WTC11 (cell line): Measurements from ENCODE around the gene THBS3.
"Not testable (repeated sequence)": the region's sequence is repeated elsewhere in the genome, so short reads cannot be mapped to it uniquely, and the experiment has no call there.

Experiments used
- CBFB ChIP-seq: sonication (generic); formaldehyde crosslinking; IDR thresholded peaks from 2 replicates; pipeline ENCODE4 v1.8.1; 2022; ENCODE audit warnings: mild to moderate bottlenecking, low read depth, missing genetic modification reagents
- CREB1 ChIP-seq: sonication (generic); formaldehyde crosslinking; IDR thresholded peaks from 2 replicates; pipeline ENCODE4 v1.8.0; 2023; ENCODE audit warnings: mild to moderate bottlenecking, missing genetic modification reagents
- ESRRA ChIP-seq: sonication (generic); formaldehyde crosslinking; IDR thresholded peaks from 2 replicates; pipeline ENCODE4 v1.8.1; 2022; ENCODE audit warnings: mild to moderate bottlenecking, missing genetic modification reagents, borderline replicate concordance
- NR2C2 ChIP-seq: sonication (generic); formaldehyde crosslinking; IDR thresholded peaks from 2 replicates; pipeline ENCODE4 v1.8.0; 2022; ENCODE audit warnings: mild to moderate bottlenecking, missing genetic modification reagents
- SMAD3 ChIP-seq: sonication (generic); formaldehyde crosslinking; IDR thresholded peaks from 2 replicates; pipeline ENCODE4 v1.8.0; 2022; ENCODE audit warnings: missing genetic modification reagents, mild to moderate bottlenecking, borderline replicate concordance
- ZNF317 ChIP-seq: sonication (generic); formaldehyde crosslinking; IDR thresholded peaks from 2 replicates; pipeline ENCODE4 v1.8.1; 2023; ENCODE audit warnings: low read depth, mild to moderate bottlenecking, moderate library complexity, missing genetic modification reagents, borderline replicate concordance
- ZNF423 ChIP-seq: fragments of 250-450 bp; sonication (Bioruptor Pico); IDR thresholded peaks from 2 replicates; pipeline ENCODE4 v2.1.2; 2022; ENCODE audit warnings: mild to moderate bottlenecking, moderate library complexity
- ZNF671 ChIP-seq: fragments of 250-450 bp; sonication (Bioruptor Pico); IDR thresholded peaks from 2 replicates; pipeline ENCODE4 v1.8.0; 2021; ENCODE audit warnings: mild to moderate bottlenecking
- TF ChIP-seq, protein P1 (sequence below): fragments of 200-600 bp; IDR thresholded peaks from 2 replicates; pipeline ENCODE4 v1.8.0; 2022; ENCODE audit warnings: antibody characterized with exemption
- TF ChIP-seq, protein P2 (sequence below): fragments of 250-450 bp; sonication (Bioruptor Pico); IDR thresholded peaks from 2 replicates; pipeline ENCODE4 v1.9.0; 2021; ENCODE audit warnings: mild to moderate bottlenecking
- TF ChIP-seq, protein P3 (sequence below): sonication (generic); formaldehyde crosslinking; conservative IDR thresholded peaks from 2 replicates; pipeline ENCODE4 v1.8.1; 2022; ENCODE audit warnings: mild to moderate bottlenecking, missing genetic modification reagents
- TF ChIP-seq, protein P4 (sequence below): sonication (generic); formaldehyde crosslinking; IDR thresholded peaks from 2 replicates; pipeline ENCODE4 v1.8.1; 2023; ENCODE audit warnings: mild to moderate bottlenecking, missing genetic modification reagents, borderline replicate concordance
- TF ChIP-seq, protein P5 (sequence below): sonication (generic); formaldehyde crosslinking; IDR thresholded peaks from 2 replicates; pipeline ENCODE4 v1.8.1; 2022; ENCODE audit warnings: missing genetic modification reagents, borderline replicate concordance

DNA sequence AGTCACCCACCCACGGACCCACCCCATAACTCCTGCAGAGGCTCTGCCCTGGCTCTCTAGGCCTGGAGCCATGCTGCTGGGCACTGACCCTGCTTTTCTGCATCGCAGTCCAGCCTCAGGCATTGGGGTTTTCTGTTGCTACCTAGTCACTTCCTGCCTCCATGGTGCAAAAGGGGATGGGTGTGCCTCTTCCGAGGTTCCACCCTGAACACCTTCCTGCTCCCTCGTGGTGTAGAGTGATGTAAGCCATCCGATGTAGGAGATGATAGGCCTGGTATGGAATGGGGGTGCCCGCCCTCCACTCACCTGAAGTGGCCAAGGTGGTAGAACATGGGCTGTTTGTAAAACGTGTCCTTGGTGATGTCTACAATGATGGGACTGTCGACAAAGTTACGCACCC is 27.7 kb upstream of the THBS3 start:
- TF ChIP-seq, protein P1, sequence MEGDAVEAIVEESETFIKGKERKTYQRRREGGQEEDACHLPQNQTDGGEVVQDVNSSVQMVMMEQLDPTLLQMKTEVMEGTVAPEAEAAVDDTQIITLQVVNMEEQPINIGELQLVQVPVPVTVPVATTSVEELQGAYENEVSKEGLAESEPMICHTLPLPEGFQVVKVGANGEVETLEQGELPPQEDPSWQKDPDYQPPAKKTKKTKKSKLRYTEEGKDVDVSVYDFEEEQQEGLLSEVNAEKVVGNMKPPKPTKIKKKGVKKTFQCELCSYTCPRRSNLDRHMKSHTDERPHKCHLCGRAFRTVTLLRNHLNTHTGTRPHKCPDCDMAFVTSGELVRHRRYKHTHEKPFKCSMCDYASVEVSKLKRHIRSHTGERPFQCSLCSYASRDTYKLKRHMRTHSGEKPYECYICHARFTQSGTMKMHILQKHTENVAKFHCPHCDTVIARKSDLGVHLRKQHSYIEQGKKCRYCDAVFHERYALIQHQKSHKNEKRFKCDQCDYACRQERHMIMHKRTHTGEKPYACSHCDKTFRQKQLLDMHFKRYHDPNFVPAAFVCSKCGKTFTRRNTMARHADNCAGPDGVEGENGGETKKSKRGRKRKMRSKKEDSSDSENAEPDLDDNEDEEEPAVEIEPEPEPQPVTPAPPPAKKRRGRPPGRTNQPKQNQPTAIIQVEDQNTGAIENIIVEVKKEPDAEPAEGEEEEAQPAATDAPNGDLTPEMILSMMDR = not testable (repeated sequence)
- TF ChIP-seq CREB1 (CRISPR knock-in tag); SMAD3 (CRISPR knock-in tag); ZNF423 (CRISPR knock-in tag); ZNF671 (CRISPR knock-in tag); ESRRA; NR2C2; CBFB (CRISPR knock-in tag); ZNF317 (CRISPR knock-in tag): not testable (repeated sequence)
- TF ChIP-seq, protein P2, sequence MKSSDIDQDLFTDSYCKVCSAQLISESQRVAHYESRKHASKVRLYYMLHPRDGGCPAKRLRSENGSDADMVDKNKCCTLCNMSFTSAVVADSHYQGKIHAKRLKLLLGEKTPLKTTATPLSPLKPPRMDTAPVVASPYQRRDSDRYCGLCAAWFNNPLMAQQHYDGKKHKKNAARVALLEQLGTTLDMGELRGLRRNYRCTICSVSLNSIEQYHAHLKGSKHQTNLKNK (CRISPR knock-in tag) = not testable (repeated sequence)
- TF ChIP-seq, protein P3, sequence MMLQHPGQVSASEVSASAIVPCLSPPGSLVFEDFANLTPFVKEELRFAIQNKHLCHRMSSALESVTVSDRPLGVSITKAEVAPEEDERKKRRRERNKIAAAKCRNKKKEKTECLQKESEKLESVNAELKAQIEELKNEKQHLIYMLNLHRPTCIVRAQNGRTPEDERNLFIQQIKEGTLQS = not testable (repeated sequence)
- TF ChIP-seq, protein P4, sequence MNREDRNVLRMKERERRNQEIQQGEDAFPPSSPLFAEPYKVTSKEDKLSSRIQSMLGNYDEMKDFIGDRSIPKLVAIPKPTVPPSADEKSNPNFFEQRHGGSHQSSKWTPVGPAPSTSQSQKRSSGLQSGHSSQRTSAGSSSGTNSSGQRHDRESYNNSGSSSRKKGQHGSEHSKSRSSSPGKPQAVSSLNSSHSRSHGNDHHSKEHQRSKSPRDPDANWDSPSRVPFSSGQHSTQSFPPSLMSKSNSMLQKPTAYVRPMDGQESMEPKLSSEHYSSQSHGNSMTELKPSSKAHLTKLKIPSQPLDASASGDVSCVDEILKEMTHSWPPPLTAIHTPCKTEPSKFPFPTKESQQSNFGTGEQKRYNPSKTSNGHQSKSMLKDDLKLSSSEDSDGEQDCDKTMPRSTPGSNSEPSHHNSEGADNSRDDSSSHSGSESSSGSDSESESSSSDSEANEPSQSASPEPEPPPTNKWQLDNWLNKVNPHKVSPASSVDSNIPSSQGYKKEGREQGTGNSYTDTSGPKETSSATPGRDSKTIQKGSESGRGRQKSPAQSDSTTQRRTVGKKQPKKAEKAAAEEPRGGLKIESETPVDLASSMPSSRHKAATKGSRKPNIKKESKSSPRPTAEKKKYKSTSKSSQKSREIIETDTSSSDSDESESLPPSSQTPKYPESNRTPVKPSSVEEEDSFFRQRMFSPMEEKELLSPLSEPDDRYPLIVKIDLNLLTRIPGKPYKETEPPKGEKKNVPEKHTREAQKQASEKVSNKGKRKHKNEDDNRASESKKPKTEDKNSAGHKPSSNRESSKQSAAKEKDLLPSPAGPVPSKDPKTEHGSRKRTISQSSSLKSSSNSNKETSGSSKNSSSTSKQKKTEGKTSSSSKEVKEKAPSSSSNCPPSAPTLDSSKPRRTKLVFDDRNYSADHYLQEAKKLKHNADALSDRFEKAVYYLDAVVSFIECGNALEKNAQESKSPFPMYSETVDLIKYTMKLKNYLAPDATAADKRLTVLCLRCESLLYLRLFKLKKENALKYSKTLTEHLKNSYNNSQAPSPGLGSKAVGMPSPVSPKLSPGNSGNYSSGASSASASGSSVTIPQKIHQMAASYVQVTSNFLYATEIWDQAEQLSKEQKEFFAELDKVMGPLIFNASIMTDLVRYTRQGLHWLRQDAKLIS = not testable (repeated sequence)
- TF ChIP-seq, protein P5, sequence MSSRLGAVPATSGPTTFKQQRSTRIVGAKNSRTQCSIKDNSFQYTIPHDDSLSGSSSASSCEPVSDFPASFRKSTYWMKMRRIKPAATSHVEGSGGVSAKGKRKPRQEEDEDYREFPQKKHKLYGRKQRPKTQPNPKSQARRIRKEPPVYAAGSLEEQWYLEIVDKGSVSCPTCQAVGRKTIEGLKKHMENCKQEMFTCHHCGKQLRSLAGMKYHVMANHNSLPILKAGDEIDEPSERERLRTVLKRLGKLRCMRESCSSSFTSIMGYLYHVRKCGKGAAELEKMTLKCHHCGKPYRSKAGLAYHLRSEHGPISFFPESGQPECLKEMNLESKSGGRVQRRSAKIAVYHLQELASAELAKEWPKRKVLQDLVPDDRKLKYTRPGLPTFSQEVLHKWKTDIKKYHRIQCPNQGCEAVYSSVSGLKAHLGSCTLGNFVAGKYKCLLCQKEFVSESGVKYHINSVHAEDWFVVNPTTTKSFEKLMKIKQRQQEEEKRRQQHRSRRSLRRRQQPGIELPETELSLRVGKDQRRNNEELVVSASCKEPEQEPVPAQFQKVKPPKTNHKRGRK (CRISPR knock-in tag) = not testable (repeated sequence)
